AG04449 (cell line): ENCODE measurements around the gene LCA5L.

ENCODE experiments used
- CTCF ChIA-PET: fragments of 350-600 bp; formaldehyde crosslinking; extraction: SDS; loops from one replicate; lab custom pipeline; 2021; ENCODE audit warnings: antibody characterized with exemption; lab: Yijun Ruan, JAX
- POLR2A ChIA-PET: fragments of 400-600, 350-600 bp; formaldehyde crosslinking; extraction: SDS; loops from one replicate; lab custom pipeline; 2020; ENCODE audit warnings: antibody characterized with exemption, inconsistent platforms; lab: Yijun Ruan, JAX
- DNase-seq: peaks from one replicate; pipeline ENCODE4 v3.0.0-alpha.2; 2010; ENCODE audit warnings: low read depth, low spot score
- H3K4me3 ChIP-seq: 2 replicates; pipeline ENCODE4 v1.5.1; 2011; ENCODE audit warnings: low read depth, mild to moderate bottlenecking, control low read depth, low read length
- TF ChIP-seq, protein P1 (sequence below): IDR thresholded peaks from one replicate; pipeline ENCODE4 v1.5.1; 2011; ENCODE audit warnings: mild to moderate bottlenecking, moderate library complexity, low read length, control low read depth, inconsistent platforms; ENCODE audit not compliant: insufficient read depth; ENCODE audit errors: missing control alignments

LCA5L gene

GRCh38 chr21:39479814-39480182 lies 34.2 kb upstream of the LCA5L start:
- no peak for DNase-seq
- TF ChIP-seq, protein P1, sequence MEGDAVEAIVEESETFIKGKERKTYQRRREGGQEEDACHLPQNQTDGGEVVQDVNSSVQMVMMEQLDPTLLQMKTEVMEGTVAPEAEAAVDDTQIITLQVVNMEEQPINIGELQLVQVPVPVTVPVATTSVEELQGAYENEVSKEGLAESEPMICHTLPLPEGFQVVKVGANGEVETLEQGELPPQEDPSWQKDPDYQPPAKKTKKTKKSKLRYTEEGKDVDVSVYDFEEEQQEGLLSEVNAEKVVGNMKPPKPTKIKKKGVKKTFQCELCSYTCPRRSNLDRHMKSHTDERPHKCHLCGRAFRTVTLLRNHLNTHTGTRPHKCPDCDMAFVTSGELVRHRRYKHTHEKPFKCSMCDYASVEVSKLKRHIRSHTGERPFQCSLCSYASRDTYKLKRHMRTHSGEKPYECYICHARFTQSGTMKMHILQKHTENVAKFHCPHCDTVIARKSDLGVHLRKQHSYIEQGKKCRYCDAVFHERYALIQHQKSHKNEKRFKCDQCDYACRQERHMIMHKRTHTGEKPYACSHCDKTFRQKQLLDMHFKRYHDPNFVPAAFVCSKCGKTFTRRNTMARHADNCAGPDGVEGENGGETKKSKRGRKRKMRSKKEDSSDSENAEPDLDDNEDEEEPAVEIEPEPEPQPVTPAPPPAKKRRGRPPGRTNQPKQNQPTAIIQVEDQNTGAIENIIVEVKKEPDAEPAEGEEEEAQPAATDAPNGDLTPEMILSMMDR, result no peak
- POLR2A ChIA-PET, result no interaction called here
- CTCF ChIA-PET, result no interaction called here
- H3K4me3 ChIP-seq, result no peak overlapping the region

- no peak overlapping the region for H3K4me3 ChIP-seq
- TF ChIP-seq, protein P1, result no peak
- POLR2A ChIA-PET, result no interaction called here
- no peak for DNase-seq
- CTCF ChIA-PET, result no interaction called here
Measured at GRCh38 chr21:39479164-39479813, 33.7 kb upstream of the LCA5L start.

- no peak overlapping the region for H3K4me3 ChIP-seq
- ChIA-PET POLR2A (no interaction called here), CTCF (no interaction called here)
- DNase-seq, result no peak
- TF ChIP-seq, protein P1, result no peak
Measured at GRCh38 chr21:39474611-39475010, 29.0 kb upstream of the LCA5L start.

GRCh38 chr21:39472786-39473185 lies 27.2 kb upstream of the LCA5L start:
- CTCF ChIA-PET, result no interaction called here
- TF ChIP-seq, protein P1, result no peak
- H3K4me3 ChIP-seq, result no peak overlapping the region
- POLR2A ChIA-PET, result no interaction called here
- DNase-seq, result no peak

GRCh38 chr21:39471598-39471997 lies 26.0 kb upstream of the LCA5L start:
- CTCF ChIA-PET, result no interaction called here
- TF ChIP-seq, protein P1, result no peak
- POLR2A ChIA-PET, result no interaction called here

GRCh38 chr21:39468559-39468958 lies 23.0 kb upstream of the LCA5L start:
- POLR2A ChIA-PET, result no interaction called here
- TF ChIP-seq, protein P1, result no peak
- DNase-seq, result no peak
- CTCF ChIA-PET, result no interaction called here
- no peak overlapping the region for H3K4me3 ChIP-seq

More at GRCh38 chr21:39471598-39471997, 26.0 kb upstream of the LCA5L start:
- H3K4me3 ChIP-seq, result no peak overlapping the region
- no peak for DNase-seq
